Testis (tissue), 3 donors: ENCODE results near the gene ENPP5. TPM values are rescaled to one million over a fixed set of nuclear protein-coding genes. Genes with fewer than 3 reads are reported as not detected.

Experiments
- DNase-seq: peaks from one replicate; pipeline ENCODE4 v3.0.0-alpha.2; 2019
- H3K27ac ChIP-seq, 2 donors: fragments of 200-600 bp; sonication (generic); one replicate each; pipeline ENCODE4 v1.5.1; 2019
- H3K27me3 ChIP-seq: fragments of 200-600 bp; sonication (generic); one replicate; pipeline ENCODE4 v1.5.1; 2019
- H3K36me3 ChIP-seq: fragments of 200-600 bp; sonication (generic); one replicate; pipeline ENCODE4 v1.5.1; 2017; ENCODE audit warnings: low read depth; ENCODE audit errors: missing control alignments
- H3K4me1 ChIP-seq: fragments of 200-600 bp; sonication (generic); one replicate; pipeline ENCODE4 v1.5.1; 2019
- H3K4me3 ChIP-seq, 2 donors: fragments of 200-600 bp; sonication (generic); one replicate each; pipeline ENCODE4 v1.5.1; 2017 to 2019
- H3K9me3 ChIP-seq: fragments of 200-600 bp; sonication (generic); one replicate; pipeline ENCODE4 v1.5.1; 2017
- CTCF ChIP-seq, 3 experiments: fragments of 450-650 bp in 2 of 3; fragments of 200-600 bp in 1 of 3; sonication (generic) in 1 of 3; IDR thresholded peaks; one replicate each; pipeline ENCODE4 v1.5.1; 2016 to 2019; ENCODE audit warnings: antibody characterized with exemption in 3 of 3, mild to moderate bottlenecking in 2 of 3, moderate library complexity in 1 of 3
- POLR2A ChIP-seq: fragments of 450-650 bp; IDR thresholded peaks from one replicate; pipeline ENCODE4 v1.6.1; 2017; ENCODE audit warnings: antibody characterized with exemption, mild to moderate bottlenecking, moderate library complexity
- WGBS, 2 donors: methylation state at CpG; one replicate each; pipeline ENCODE4 v1.1.5; 2018; 5-methylcytosine and 5-hydroxymethylcytosine counted together
- intact Hi-C: fragments of 100-400 bp; cut with DNase I; formaldehyde crosslinking; loops from one replicate; pipeline ENCODE4 v1.15.1; 2023; ENCODE audit warnings: low total_unique reads
- polyA plus RNA-seq: library from polyadenylated mRNA; stranded (reverse); fragments of 350-450 nt; fragmentation: Illumina TruSeq; extraction: RNeasy Lipid Tissue Mini Kit (QIAGEN cat#74804); gene quantifications from one replicate; pipeline ENCODE4 v1.2.3, GENCODE V29; 2014; ENCODE audit warnings: low read depth, low replicate concordance; ENCODE audit not compliant: insufficient read depth
- total RNA-seq, 2 donors: library from RNA; depleted of rRNA; stranded (reverse); fragments of >200 nt; gene quantifications; one replicate each; pipeline ENCODE4 v1.2.3, GENCODE V29; 2016

ENPP5 gene
- total and polyA plus RNA-seq, 3 donors from 2014 or later: 72.4 to 122 (median 114) TPM

GRCh38 chr6:46199387-46199786, 28.6 kb upstream of the ENPP5 start:
- Histone ChIP-seq H3K4me1 (no peaks in the 10 kb centered on the region), H3K36me3 (no peaks in the 10 kb centered on the region), H3K27me3 (no peaks in the 10 kb centered on the region), H3K9me3 (no peaks in the 10 kb centered on the region), H3K27ac (no peak overlapping the region), H3K4me3 (no peak overlapping the region)
- TF ChIP-seq POLR2A (no peak), CTCF (IDR thresholded peaks at IDR 0.05) (no peak)
- WGBS, 2 donors: 73 to 77% methylated on average over 5 of the region's 5 CpGs
- intact Hi-C loops: no loop called here
- DNase-seq: no peak

- no peak for TF ChIP-seq POLR2A
- no peak for TF ChIP-seq CTCF (IDR thresholded peaks at IDR 0.05)
- intact Hi-C loops: no loop called here
- H3K27ac ChIP-seq: no peak overlapping the region
- H3K27me3 ChIP-seq: no peaks in the 10 kb centered on the region
- H3K9me3 ChIP-seq: no peaks in the 10 kb centered on the region
- no peak for DNase-seq
- 40 to 53% methylated on average over 1 of the region's 1 CpG for WGBS, 2 donors
- peaks cover 13% of the 10 kb centered on the region for H3K4me1 ChIP-seq
- H3K36me3 ChIP-seq: no peaks in the 10 kb centered on the region
- no peak overlapping the region for H3K4me3 ChIP-seq
Observed at GRCh38 chr6:46191961-46192360, 21.2 kb upstream of the ENPP5 start.

GRCh38 chr6:46190889-46191288, 20.1 kb upstream of the ENPP5 start:
- intact Hi-C loops: no loop called here
- no peaks in the 10 kb centered on the region for H3K9me3 ChIP-seq
- H3K27ac ChIP-seq: no peak overlapping the region
- DNase-seq: peak; percentile 47
- H3K4me1 ChIP-seq: peaks cover 13% of the 10 kb centered on the region
- no peaks in the 10 kb centered on the region for H3K27me3 ChIP-seq
- 49 to 87% methylated on average over 4 of the region's 4 CpGs for WGBS, 2 donors
- TF ChIP-seq CTCF (IDR thresholded peaks at IDR 0.05) (no peak), POLR2A (no peak)
- H3K4me3 ChIP-seq: no peak overlapping the region
- no peaks in the 10 kb centered on the region for H3K36me3 ChIP-seq

- intact Hi-C loops: no loop called here
- H3K27me3 ChIP-seq: no peaks in the 10 kb centered on the region
- H3K4me3 ChIP-seq: no peak overlapping the region
- H3K27ac ChIP-seq: no peak overlapping the region
- 92 to 95% methylated on average over 4 of the region's 4 CpGs for WGBS, 2 donors
- no peak for TF ChIP-seq CTCF (IDR thresholded peaks at IDR 0.05)
- TF ChIP-seq POLR2A: no peak
- H3K4me1 ChIP-seq: peaks cover 16% of the 10 kb centered on the region
- no peak for DNase-seq
- H3K9me3 ChIP-seq: no peaks in the 10 kb centered on the region
- no peaks in the 10 kb centered on the region for H3K36me3 ChIP-seq
Observed at GRCh38 chr6:46189726-46190125, 18.9 kb upstream of the ENPP5 start.

GRCh38 chr6:46186583-46186982, 15.8 kb upstream of the ENPP5 start:
- no peaks in the 10 kb centered on the region for H3K27me3 ChIP-seq
- intact Hi-C loops: no loop called here
- H3K4me3 ChIP-seq: no peak overlapping the region
- peaks cover 10% of the 10 kb centered on the region for H3K4me1 ChIP-seq
- 64 to 73% methylated on average over 1 of the region's 1 CpG for WGBS, 2 donors
- DNase-seq: no peak
- no peaks in the 10 kb centered on the region for H3K9me3 ChIP-seq
- H3K36me3 ChIP-seq: no peaks in the 10 kb centered on the region
- no peak overlapping the region for H3K27ac ChIP-seq
- TF ChIP-seq CTCF (IDR thresholded peaks at IDR 0.05): no peak
- no peak for TF ChIP-seq POLR2A
